HFF-Myc (cell line): Measurements from ENCODE around the gene MACROH2A1.

ENCODE experiments used
- DNase-seq: peaks from one replicate; pipeline ENCODE4 v3.0.0-alpha.2; 2011; ENCODE audit warnings: low read depth; ENCODE audit errors: extremely low read depth
- H3K4me3 ChIP-seq: replicated peaks from 2 replicates; pipeline ENCODE4 v1.5.1; 2011; ENCODE audit warnings: low read depth, mild to moderate bottlenecking, control low read depth, low read length
- TF ChIP-seq, protein P1 (sequence below): IDR thresholded peaks from 2 replicates; pipeline ENCODE4 v1.5.1; 2012; ENCODE audit warnings: mild to moderate bottlenecking, low read depth, low read length, control low read depth; ENCODE audit errors: missing control alignments

The MACROH2A1 gene

DNA sequence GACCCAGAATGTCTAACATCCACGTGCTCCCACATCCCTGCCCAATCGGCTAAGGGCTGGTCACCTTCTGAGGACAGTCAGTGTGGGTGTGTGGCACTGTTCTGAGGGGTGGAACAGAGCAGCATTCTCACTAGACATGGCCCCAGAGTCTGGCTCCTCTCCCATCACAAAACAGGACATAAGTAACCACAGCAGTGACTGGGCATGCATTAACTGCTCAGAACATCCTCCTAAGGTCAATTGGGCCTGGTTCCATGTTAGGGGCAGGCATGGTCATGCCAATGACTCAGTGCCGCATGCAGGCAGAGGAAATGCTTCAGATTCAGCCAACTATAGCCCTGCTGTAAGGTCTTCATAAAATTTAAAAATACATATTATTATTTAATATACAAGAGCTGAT lies 12.9 kb downstream of the MACROH2A1 start:
- DNase-seq, result no peak
- TF ChIP-seq, protein P1, sequence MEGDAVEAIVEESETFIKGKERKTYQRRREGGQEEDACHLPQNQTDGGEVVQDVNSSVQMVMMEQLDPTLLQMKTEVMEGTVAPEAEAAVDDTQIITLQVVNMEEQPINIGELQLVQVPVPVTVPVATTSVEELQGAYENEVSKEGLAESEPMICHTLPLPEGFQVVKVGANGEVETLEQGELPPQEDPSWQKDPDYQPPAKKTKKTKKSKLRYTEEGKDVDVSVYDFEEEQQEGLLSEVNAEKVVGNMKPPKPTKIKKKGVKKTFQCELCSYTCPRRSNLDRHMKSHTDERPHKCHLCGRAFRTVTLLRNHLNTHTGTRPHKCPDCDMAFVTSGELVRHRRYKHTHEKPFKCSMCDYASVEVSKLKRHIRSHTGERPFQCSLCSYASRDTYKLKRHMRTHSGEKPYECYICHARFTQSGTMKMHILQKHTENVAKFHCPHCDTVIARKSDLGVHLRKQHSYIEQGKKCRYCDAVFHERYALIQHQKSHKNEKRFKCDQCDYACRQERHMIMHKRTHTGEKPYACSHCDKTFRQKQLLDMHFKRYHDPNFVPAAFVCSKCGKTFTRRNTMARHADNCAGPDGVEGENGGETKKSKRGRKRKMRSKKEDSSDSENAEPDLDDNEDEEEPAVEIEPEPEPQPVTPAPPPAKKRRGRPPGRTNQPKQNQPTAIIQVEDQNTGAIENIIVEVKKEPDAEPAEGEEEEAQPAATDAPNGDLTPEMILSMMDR, result no peak

DNA sequence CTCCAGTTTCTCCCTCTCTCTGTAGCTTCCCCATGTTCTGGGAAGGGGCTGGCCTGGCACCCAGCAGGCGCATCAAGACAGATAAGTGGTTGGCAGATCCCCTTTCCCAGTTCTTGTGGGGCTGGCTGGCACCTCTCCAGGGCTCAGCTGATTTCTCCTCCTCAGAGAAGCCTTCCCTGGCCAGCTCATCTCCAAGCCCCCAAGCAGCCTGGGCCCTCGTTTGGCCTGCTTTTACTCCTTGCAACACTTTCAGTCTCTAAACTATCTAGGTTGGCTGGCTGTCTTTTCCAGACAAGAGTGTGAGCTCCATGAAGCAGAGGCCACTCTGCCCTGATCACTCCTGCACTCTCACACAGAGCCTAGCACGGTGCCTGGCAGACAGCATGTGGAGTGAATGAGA lies 13.5 kb downstream of the MACROH2A1 start:
- TF ChIP-seq, protein P1, result no peak
- H3K4me3 ChIP-seq, result no peak overlapping the region
- no peak for DNase-seq

More for the DNA sequence above, 12.9 kb downstream of the MACROH2A1 start:
- H3K4me3 ChIP-seq, result no peak overlapping the region

GRCh38 chr5:135384898-135385297 lies 14.1 kb downstream of the MACROH2A1 start:
- no peak for DNase-seq
- no peak overlapping the region for H3K4me3 ChIP-seq
- TF ChIP-seq, protein P1, result no peak

GRCh38 chr5:135383803-135384495 lies 15.1 kb downstream of the MACROH2A1 start:
- TF ChIP-seq, protein P1, result no peak
- H3K4me3 ChIP-seq, result no peak overlapping the region
- no peak for DNase-seq

- no peak for DNase-seq
- TF ChIP-seq, protein P1, result no peak
- no peak overlapping the region for H3K4me3 ChIP-seq
Observed at GRCh38 chr5:135382981-135383380, 16.1 kb downstream of the MACROH2A1 start.

DNA sequence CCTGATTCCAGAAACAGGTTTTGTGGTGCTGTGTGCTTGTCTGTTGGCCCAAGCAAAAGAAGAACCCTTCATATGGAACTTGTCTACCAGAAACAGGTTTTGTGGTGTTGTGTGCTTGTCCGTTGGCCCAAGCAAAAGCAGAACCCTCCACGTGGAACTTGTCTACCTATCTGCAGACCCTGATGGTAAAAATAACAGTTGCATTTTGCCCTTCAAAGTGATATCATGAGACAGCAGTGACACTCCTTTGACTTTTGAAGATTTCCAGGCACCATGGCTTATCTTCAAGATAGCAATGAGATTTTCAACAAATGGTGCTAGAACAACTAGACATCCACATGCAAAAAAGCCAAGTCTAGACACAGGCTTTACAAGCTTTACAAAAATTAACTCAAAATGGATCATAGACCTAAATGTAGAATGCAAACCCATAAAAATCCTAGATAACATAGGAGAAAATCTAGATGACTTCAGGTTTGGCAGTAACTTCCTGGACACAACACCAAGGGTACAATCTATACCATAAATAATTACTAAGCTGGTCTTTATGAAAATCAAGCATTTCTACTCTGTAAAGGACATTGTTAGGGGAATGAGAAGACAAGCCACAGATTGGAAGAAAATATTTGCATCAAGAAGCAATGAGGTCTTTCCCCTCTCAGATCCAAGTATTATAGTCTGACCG lies 16.8 kb downstream of the MACROH2A1 start:
- no peak for DNase-seq
- no peak overlapping the region for H3K4me3 ChIP-seq
- TF ChIP-seq, protein P1, result no peak
